Stimulated activated effector memory CD8-positive, alpha-beta T cell treated with anti-CD3 and anti-CD28 coated beads, Interleukin-12 subunit alpha, Interleukin-12 subunit beta, amount 100 ng/mL, for 72 hours (primary cell): ENCODE results near the gene PPBP.
"Not testable (repeated sequence)": the region's sequence is repeated elsewhere in the genome, so short reads cannot be mapped to it uniquely, and the experiment has no call there.

Experiments
- ATAC-seq: fragments of 150-1000 bp; cut with Tn5 transposase; 2 replicates; pipeline ENCODE4 v1.10.0; 2021
- DNase-seq, 2 donors: peaks; one replicate each; pipeline ENCODE4 v3.0.0; 2021 to 2022; ENCODE audit warnings: low spot score in 2 of 2
- H3K27ac Mint-ChIP-seq: one replicate; pipeline ENCODE4 v1.8.0; 2022; ENCODE audit warnings: mild to moderate bottlenecking, mixed read lengths
- H3K36me3 Mint-ChIP-seq: one replicate; pipeline ENCODE4 v1.8.0; 2022; ENCODE audit warnings: mild to moderate bottlenecking, mixed read lengths
- H3K4me1 Mint-ChIP-seq: one replicate; pipeline ENCODE4 v1.8.0; 2022; ENCODE audit warnings: mixed read lengths
- H3K4me3 Mint-ChIP-seq: one replicate; pipeline ENCODE4 v1.8.0; 2022; ENCODE audit warnings: mild to moderate bottlenecking, mixed read lengths
- H3K9me3 Mint-ChIP-seq: one replicate; pipeline ENCODE4 v1.8.0; 2022; ENCODE audit warnings: mixed read lengths

PPBP gene

DNA sequence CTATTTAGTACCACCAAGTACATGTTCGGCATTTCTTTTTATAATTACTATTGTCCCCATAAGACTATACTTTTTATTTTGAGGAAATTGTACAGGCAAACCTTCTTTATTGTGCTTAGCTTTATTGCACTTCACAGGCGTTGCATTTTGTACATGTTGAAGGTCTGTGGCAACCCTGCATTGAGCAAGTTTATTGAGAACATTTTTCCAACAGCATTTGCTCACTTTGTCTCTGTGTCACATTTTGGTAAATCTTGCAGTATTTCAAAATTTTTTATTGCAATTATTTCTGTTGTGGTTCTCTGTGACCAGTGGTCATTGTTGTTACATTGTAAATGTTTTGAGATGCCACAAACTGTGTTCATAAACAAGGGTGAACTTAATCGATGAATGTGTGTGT, 21.3 kb upstream of the PPBP start:
- ATAC-seq (no peak), DNase-seq (no peak)
- no peaks in the 10 kb centered on the region for H3K9me3 Mint-ChIP-seq
- H3K36me3 Mint-ChIP-seq: no peaks in the 10 kb centered on the region
- H3K4me3 Mint-ChIP-seq: no peak overlapping the region
- H3K27ac Mint-ChIP-seq: no peak overlapping the region
- H3K4me1 Mint-ChIP-seq: no peaks in the 10 kb centered on the region

GRCh38 chr4:74006009-74006476, 18.1 kb upstream of the PPBP start:
- DNase-seq (no peak), ATAC-seq (no peak)
- Mint-ChIP-seq H3K4me3 (no peak overlapping the region), H3K27ac (no peak overlapping the region), H3K36me3 (no peaks in the 10 kb centered on the region), H3K4me1 (no peaks in the 10 kb centered on the region), H3K9me3 (no peaks in the 10 kb centered on the region)

DNA sequence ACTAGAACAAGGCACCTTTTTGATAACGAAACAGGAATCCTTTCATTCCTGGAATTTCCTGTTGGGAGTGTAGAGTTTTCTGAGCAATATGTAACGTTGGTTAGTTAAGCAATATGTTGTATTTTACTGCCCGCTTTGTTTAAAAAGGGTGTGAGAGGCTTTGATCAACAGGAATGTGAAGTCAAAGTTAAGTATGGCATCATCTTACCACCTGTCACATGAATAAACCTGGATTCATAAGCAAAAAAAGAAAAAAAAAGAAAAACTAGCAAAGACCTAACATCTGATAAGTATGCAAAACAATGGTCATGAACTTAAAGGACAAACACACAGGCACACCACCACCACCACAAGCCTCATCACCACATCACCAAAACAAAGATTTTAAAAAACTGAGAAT, 17.5 kb upstream of the PPBP start:
- Mint-ChIP-seq H3K9me3 (no peaks in the 10 kb centered on the region), H3K4me1 (no peaks in the 10 kb centered on the region), H3K27ac (no peak overlapping the region), H3K4me3 (no peak overlapping the region), H3K36me3 (no peaks in the 10 kb centered on the region)
- DNase-seq (no peak), ATAC-seq (no peak)

DNA sequence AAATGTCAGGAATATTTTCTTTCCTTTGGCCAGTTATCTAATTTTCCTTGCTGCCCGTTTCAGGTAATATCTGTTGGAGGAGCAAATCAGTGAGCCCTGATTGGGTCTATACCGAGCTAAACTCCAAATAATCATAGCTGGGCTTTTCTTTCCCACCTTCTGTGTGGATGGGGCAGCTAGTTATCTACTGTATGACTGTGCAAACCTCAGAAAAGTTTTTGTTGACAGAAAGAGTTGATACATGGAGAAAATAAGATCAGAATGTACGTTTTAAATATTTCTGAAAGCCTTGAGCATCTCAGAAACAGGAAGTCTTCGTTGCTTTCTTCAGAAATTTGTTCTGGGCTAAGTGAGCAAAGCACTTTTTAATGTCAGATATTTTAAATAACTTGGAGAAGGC, 16.7 kb upstream of the PPBP start:
- Mint-ChIP-seq H3K4me1 (no peaks in the 10 kb centered on the region), H3K36me3 (no peaks in the 10 kb centered on the region), H3K27ac (no peak overlapping the region), H3K9me3 (no peaks in the 10 kb centered on the region), H3K4me3 (no peak overlapping the region)
- no peak for DNase-seq
- no peak for ATAC-seq

DNA sequence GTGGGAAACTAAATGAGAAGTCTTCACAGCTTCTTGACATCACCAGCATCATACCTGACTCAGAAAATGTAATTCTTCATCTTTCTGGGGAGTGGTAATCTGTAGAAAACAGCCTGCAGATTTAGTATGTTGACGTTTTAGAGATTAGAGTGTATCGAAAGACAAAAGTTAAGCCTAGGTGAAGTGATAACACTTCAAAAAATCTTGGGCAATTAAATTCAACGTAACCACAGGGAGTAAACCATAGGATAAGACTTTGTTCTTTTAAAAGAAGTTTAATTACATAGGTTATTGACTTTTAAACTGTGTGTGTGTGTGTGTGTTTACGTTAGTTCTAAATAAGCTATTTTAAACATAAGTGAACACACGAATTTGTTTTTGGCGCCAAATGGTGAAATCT, 12.3 kb upstream of the PPBP start:
- Mint-ChIP-seq H3K27ac (no peak overlapping the region), H3K4me1 (no peaks in the 10 kb centered on the region), H3K4me3 (no peak overlapping the region), H3K9me3 (no peaks in the 10 kb centered on the region), H3K36me3 (no peaks in the 10 kb centered on the region)
- ATAC-seq (no peak), DNase-seq (no peak)

- Mint-ChIP-seq H3K9me3 (no peaks in the 10 kb centered on the region), H3K4me3 (no peak within 1 kb of the TSS), H3K4me1 (no peaks in the 10 kb centered on the region), H3K36me3 (no peaks in the 10 kb centered on the region), H3K27ac (no peak within 1 kb of the TSS)
- DNase-seq (no peak), ATAC-seq (peak; percentile 45)
Measured at GRCh38 chr4:73998040-73999011, 10.3 kb upstream of the PPBP start, which contains the start of gene CXCL5. Gene CXCL5 (minus strand): TSS chr4:73998677. CDS start chr4:73998581, 96 bp downstream.

DNA sequence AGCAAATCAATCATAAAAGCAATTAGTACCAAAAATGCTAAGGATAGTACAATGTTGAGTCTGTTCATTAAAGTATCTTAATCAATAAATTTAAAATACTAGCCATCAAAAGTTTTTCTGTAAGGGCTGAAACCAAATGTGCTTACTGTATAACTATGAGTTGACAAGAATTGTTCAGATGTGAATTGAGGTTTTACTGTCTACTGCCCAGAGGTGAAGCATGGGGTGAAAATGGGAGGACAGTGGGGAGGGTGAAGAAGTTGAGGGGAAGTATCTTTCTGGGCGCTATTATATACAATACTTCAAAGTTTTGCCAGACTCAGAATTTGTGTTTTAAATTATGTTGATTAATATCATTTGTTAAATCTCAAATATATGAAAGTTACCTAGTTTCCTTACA, 4.1 kb upstream of the PPBP start:
- H3K4me3 Mint-ChIP-seq: no peak overlapping the region
- H3K27ac Mint-ChIP-seq: no peak overlapping the region

DNA sequence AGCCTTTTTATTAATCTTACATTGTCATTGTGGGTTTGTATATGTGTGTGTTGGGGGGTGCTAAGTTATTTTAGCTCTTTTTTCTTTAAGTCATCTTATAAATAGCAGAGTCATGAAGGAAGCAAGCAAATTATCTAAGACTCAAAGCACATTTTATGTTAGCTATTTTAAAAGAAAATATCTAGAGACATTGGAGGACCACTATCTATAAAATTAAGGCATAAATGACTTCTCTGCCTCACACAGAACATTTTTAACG, 3.7 kb upstream of the PPBP start:
- H3K4me1 Mint-ChIP-seq: no peaks in the 10 kb centered on the region
- H3K27ac Mint-ChIP-seq: no peak overlapping the region
- no peaks in the 10 kb centered on the region for H3K36me3 Mint-ChIP-seq
- DNase-seq (no peak), ATAC-seq (no peak)
- H3K4me3 Mint-ChIP-seq: no peak overlapping the region
- H3K9me3 Mint-ChIP-seq: no peaks in the 10 kb centered on the region

More for the DNA sequence above, 4.1 kb upstream of the PPBP start:
- H3K4me1 Mint-ChIP-seq: no peaks in the 10 kb centered on the region
- no peaks in the 10 kb centered on the region for H3K36me3 Mint-ChIP-seq
- H3K9me3 Mint-ChIP-seq: no peaks in the 10 kb centered on the region
- ATAC-seq (no peak), DNase-seq (no peak)

- no peak overlapping the region for H3K27ac Mint-ChIP-seq
- H3K36me3 Mint-ChIP-seq: no peaks in the 10 kb centered on the region
- no peak for ATAC-seq
- H3K4me3 Mint-ChIP-seq: no peak overlapping the region
- no peak for DNase-seq
- no peaks in the 10 kb centered on the region for H3K9me3 Mint-ChIP-seq
- no peaks in the 10 kb centered on the region for H3K4me1 Mint-ChIP-seq
Measured at GRCh38 chr4:73990988-73991741, 3.2 kb upstream of the PPBP start.

DNA sequence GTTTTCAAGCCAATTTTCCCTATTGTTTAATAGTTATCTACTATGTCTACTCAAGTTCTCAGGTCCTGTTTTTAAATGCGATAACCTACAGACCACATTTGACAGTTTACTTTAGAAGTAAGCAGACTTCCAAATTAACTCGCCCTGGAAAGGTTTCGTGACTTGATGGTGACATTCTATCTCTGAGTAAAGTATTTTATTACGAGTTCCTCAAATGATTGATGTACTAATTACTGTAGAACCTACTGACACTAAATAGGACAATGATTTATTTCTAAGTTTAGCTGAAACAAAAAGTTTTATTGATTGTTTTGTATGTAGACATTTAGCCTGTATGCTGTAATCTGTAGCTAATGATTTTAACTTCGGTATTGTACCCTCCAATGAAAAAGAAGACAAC, 1.9 kb upstream of the PPBP start:
- no peak for ATAC-seq
- H3K9me3 Mint-ChIP-seq: no peaks in the 10 kb centered on the region
- DNase-seq: no peak
- H3K4me1 Mint-ChIP-seq: no peaks in the 10 kb centered on the region
- no peak overlapping the region for H3K4me3 Mint-ChIP-seq
- H3K36me3 Mint-ChIP-seq: no peaks in the 10 kb centered on the region
- no peak overlapping the region for H3K27ac Mint-ChIP-seq

DNA sequence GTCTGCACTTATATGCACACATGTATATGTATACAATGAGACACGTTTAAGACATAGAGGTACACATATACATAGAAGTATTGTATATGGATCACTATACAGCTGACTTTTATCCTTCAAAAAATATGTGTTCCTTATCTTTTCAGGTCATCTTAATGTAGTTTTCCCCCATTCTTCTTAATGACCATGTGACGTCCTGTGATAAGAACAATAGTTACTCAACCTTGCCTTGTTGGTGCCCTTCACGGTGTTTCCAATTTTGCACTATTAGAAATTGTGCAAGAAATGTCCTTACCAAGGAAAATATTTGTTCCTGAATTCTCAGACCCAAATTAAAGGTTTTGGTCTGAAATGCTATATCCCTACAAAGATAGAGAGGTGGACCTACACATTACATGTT, 1.0 kb upstream of the PPBP start:
- Mint-ChIP-seq H3K27ac (no peak overlapping the region), H3K9me3 (no peaks in the 10 kb centered on the region), H3K36me3 (no peaks in the 10 kb centered on the region), H3K4me3 (no peak overlapping the region), H3K4me1 (no peaks in the 10 kb centered on the region)
- no peak for ATAC-seq
- DNase-seq: no peak

- no peak overlapping the region for H3K4me3 Mint-ChIP-seq
- no peaks in the 10 kb centered on the region for H3K9me3 Mint-ChIP-seq
- ATAC-seq (no peak), DNase-seq (no peak)
- H3K36me3 Mint-ChIP-seq: no peaks in the 10 kb centered on the region
- H3K4me1 Mint-ChIP-seq: no peaks in the 10 kb centered on the region
- no peak overlapping the region for H3K27ac Mint-ChIP-seq
Measured at GRCh38 chr4:73985528-73985852, 2.5 kb downstream of the PPBP start.

DNA sequence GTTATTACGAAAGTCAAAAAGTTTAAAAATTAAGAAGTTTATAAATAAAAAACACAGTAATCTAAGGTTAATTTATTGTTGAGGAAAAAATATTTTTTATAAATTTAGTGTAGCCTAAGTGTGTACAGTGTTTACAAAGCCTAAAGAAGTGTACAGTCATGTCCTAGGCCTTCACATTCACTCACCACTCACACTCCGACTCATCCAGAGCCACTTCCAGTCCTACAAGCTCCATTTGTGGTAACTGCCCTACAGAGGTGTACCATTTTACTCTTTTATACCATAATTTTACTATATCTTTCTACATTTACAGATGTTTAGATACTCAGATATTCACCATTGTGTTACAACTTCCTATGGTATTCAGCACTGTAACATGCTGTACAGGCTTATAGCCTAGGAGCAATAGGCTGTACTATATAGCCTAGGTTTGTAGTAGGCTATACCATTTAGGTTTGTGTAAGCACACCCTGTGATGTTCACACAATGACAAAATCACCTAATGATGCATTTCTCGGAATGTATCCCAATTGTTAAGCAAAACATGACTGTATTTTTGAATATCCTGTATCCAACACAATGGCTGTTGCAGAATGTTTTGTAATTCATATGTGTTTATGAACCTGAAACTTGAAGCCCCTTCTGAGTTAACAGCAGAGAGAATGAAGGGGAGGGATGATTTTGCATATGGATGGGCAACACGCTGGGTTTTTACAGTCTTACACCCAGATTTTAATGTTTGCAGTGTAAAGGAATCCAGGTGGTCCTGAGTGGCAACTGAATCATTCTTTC, 3.1 kb downstream of the PPBP start:
- no peak for ATAC-seq
- Mint-ChIP-seq H3K36me3 (no peaks in the 10 kb centered on the region), H3K4me3 (no peak overlapping the region), H3K9me3 (no peaks in the 10 kb centered on the region), H3K27ac (no peak overlapping the region), H3K4me1 (no peaks in the 10 kb centered on the region)
- DNase-seq: no peak

DNA sequence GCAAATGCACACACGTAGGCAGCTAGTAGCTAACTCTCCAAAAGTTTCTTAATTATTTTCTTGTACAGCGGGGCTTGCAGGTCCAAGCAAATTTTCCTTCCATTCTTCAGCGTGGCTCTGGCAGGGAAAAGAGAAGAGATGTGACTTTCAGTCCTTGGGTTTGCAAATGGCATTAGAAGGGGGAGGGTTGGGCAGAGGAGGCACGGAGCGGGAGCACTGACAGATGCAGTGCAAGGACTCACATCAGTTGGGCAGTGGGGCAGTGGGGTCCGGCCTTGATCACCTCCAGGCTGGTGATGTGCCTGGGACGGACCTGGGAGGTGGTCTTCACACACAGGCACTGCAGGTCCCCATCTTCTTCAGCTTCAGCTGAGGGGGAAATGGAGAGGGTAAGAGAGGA, 6.8 kb downstream of the PPBP start:
- not testable (repeated sequence) for H3K9me3 Mint-ChIP-seq, H3K4me1 Mint-ChIP-seq, H3K36me3 Mint-ChIP-seq, H3K27ac Mint-ChIP-seq, H3K4me3 Mint-ChIP-seq, ATAC-seq, DNase-seq

DNA sequence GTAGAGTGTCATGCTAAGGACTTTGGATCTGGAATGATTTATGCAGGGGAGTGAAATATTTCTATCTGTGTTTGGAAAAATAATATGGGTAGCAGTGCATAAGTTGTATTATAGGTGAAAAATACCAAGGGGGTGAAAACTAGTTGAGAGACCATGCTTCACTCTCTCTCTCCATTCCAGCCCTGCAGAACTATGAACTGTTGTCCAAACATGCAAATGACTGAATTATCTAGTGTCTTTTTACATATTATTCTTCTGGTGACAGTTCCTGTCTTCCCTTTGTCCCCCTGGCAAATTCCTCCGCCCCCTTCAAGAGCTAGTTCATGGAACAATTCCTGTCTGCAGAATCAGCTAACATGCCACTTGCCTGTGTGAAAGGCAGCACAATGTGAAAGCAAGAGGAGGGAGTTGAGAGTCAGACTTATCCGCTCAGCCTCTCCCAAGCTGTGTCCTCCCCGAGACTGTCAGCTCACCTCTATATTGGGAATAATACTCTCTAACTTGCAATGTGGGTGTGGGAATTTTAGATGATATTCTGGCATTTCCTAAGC, 8.5 kb downstream of the PPBP start:
- ATAC-seq: no peak
- H3K9me3 Mint-ChIP-seq: peaks cover 4% of the 10 kb centered on the region
- no peaks in the 10 kb centered on the region for H3K36me3 Mint-ChIP-seq
- no peak overlapping the region for H3K27ac Mint-ChIP-seq
- H3K4me3 Mint-ChIP-seq: no peak overlapping the region
- H3K4me1 Mint-ChIP-seq: no peaks in the 10 kb centered on the region
- no peak for DNase-seq
